ENCODE data around the gene C2orf49. TPM values are rescaled to one million over a fixed set of nuclear protein-coding genes. Genes with fewer than 3 reads are reported as not detected.

Gene C2orf49
- total RNA-seq, 2 experiments from 2014 or later = 19.9 to 20.0 TPM

- ChIA-PET POLR2A (no interaction called here), CTCF (interaction anchor here (0.6 to 1.4 kb wide), 2 partner anchors 20 to 26 kb away, joined by 3 read pairs; no protein-coding TSS in a partner anchor)
These were observed 57.7 kb downstream of the C2orf49 start for GRCh38 chr2:105394951-105395611.

- POLR2A ChIA-PET = no interaction called here
These were observed 58.4 kb downstream of the C2orf49 start for GRCh38 chr2:105395691-105396090.

GRCh38 chr2:105396254-105397024 lies 59.1 kb downstream of the C2orf49 start:
- ChIA-PET CTCF (interaction anchor here (1.2 kb wide), 1 partner anchor 18 kb away, joined by 3 read pairs; no protein-coding TSS in a partner anchor), POLR2A (interaction anchor here (0.7 kb wide), 1 partner anchor 404 kb away, joined by 9 read pairs; no protein-coding TSS in a partner anchor)

More at GRCh38 chr2:105395691-105396090, 58.4 kb downstream of the C2orf49 start:
- CTCF ChIA-PET = interaction anchor here (0.6 to 1.2 kb wide), 2 partner anchors 19 to 21 kb away, joined by 3 read pairs; no protein-coding TSS in a partner anchor

GRCh38 chr2:105397025-105397722 lies 59.8 kb downstream of the C2orf49 start:
- ChIA-PET CTCF (no interaction called here), POLR2A (interaction anchor here (0.7 kb wide), 1 partner anchor 403 kb away, joined by 9 read pairs; no protein-coding TSS in a partner anchor)

- ChIA-PET POLR2A (no interaction called here), CTCF (no interaction called here)
These were observed 60.6 kb downstream of the C2orf49 start for GRCh38 chr2:105397953-105398335.

GRCh38 chr2:105398336-105399206 lies 61.2 kb downstream of the C2orf49 start, which contains the start of gene FHL2:
TSS of gene FHL2 (minus strand) at chr2:105399051. CDS start at chr2:105386516, 12,535 bp downstream.
- CTCF ChIA-PET = no interaction called here
- POLR2A ChIA-PET = no interaction called here

Other genes starting within 250 kb of the C2orf49 start
- not detected for gene GPR45, start 95.8 kb upstream of the C2orf49 start, total RNA-seq
- 10 to 100 TPM; 29.9 to 31.6 TPM for gene TGFBRAP1, start 7.8 kb upstream of the C2orf49 start, total RNA-seq
- 1 to 10 TPM; 2.5 to 2.8 TPM for gene FHL2, start 61.5 kb downstream of the C2orf49 start, total RNA-seq

Measured in activated CD8-positive, alpha-beta memory T cell treated with anti-CD3 and anti-CD28 coated beads for 36 hours (primary cell).